ENCODE data around the gene ARFIP1. TPM values are rescaled to one million over a fixed set of nuclear protein-coding genes. Genes with fewer than 3 reads are reported as not detected.

The ARFIP1 gene
- total RNA-seq, 3 donors from 2014 or later, result 41.9 to 81.4 (median 50.1) TPM

DNA sequence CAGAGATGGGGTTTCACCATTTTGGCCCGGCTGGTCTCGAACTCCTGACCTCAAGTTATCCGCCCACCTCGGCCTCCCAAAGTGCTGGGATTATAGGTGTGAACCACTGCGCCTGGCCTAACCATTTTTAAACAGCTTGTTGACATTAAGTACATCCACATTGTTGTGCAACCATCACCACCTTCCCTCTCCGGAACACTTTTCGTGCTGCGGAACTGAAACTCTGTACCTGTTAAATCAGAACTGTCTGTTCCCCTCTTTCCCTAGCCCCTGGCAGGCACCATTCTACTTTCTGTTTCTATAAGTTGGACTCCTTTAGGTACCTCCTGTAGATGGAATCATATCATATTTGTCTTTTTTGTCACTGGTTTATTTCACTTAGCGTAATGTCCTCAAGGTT, 165.9 kb downstream of the ARFIP1 start:
- Histone ChIP-seq H3K9me3 (no peaks in the 10 kb centered on the region), H3K4me1 (ENCODE audit: low read depth) (peaks cover 21% of the 10 kb centered on the region), H3K4me3 (no peak overlapping the region), H3K36me3 (ENCODE audit: low read depth) (no peaks in the 10 kb centered on the region)
- intact Hi-C loops (cut with DNase I, micrococcal nuclease), result no loop called here
- TF ChIP-seq, protein P1, sequence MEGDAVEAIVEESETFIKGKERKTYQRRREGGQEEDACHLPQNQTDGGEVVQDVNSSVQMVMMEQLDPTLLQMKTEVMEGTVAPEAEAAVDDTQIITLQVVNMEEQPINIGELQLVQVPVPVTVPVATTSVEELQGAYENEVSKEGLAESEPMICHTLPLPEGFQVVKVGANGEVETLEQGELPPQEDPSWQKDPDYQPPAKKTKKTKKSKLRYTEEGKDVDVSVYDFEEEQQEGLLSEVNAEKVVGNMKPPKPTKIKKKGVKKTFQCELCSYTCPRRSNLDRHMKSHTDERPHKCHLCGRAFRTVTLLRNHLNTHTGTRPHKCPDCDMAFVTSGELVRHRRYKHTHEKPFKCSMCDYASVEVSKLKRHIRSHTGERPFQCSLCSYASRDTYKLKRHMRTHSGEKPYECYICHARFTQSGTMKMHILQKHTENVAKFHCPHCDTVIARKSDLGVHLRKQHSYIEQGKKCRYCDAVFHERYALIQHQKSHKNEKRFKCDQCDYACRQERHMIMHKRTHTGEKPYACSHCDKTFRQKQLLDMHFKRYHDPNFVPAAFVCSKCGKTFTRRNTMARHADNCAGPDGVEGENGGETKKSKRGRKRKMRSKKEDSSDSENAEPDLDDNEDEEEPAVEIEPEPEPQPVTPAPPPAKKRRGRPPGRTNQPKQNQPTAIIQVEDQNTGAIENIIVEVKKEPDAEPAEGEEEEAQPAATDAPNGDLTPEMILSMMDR (IDR thresholded peaks at IDR 0.05), result no peak
- ATAC-seq (no peak), DNase-seq (no peak)

DNA sequence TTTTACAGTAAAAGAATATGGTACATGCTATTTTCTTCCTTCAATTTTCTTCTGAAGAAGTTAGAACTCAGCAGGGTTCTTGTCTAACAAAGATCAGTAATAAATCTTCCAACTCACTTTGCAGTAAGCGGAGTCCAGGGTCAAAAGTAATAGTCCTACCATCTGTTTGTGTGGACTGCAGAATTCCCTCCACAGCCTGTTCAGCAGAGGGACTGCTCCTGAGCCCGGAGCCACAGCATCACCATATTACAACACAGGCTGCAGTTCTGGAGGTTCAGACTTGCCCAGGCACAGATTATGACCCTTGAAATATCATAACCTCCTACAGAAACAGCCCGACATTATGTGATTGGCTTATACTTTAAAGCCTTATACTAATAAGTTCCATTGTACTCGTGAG, 166.7 kb downstream of the ARFIP1 start:
- Histone ChIP-seq H3K4me3 (no peak overlapping the region), H3K4me1 (ENCODE audit: low read depth) (peaks cover 26% of the 10 kb centered on the region), H3K9me3 (no peaks in the 10 kb centered on the region), H3K36me3 (ENCODE audit: low read depth) (no peaks in the 10 kb centered on the region)
- DNase-seq, result no peak
- TF ChIP-seq, protein P1 (IDR thresholded peaks at IDR 0.05), result no peak
- intact Hi-C loops (cut with DNase I, micrococcal nuclease), result no loop called here
- no peak for ATAC-seq

DNA sequence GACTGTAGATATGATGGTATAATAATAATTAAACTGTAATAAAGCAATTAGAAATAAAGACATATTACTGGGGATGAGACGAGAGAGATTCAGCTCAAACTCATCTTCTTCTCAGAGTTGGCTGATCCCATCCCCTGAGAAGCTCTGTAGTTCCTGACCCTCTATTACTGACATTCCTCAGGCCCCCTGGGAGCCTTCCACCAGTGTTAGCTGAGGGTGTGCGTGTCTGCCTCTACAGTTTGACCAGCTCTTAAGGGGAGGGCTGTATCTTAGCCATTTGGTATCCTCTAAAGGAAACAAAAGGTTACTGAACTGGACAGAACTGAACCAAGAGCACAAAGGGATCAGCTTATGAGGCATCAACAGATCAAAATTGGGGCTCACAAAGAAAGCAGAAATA, 167.6 kb downstream of the ARFIP1 start:
- H3K4me1 ChIP-seq (ENCODE audit: low read depth), result peaks cover 26% of the 10 kb centered on the region
- intact Hi-C loops (cut with DNase I, micrococcal nuclease), result no loop called here
- DNase-seq, result no peak
- TF ChIP-seq, protein P1 (IDR thresholded peaks at IDR 0.05), result no peak
- H3K9me3 ChIP-seq, result no peaks in the 10 kb centered on the region
- no peaks in the 10 kb centered on the region for H3K36me3 ChIP-seq (ENCODE audit: low read depth)
- no peak overlapping the region for H3K4me3 ChIP-seq
- ATAC-seq, result no peak

DNA sequence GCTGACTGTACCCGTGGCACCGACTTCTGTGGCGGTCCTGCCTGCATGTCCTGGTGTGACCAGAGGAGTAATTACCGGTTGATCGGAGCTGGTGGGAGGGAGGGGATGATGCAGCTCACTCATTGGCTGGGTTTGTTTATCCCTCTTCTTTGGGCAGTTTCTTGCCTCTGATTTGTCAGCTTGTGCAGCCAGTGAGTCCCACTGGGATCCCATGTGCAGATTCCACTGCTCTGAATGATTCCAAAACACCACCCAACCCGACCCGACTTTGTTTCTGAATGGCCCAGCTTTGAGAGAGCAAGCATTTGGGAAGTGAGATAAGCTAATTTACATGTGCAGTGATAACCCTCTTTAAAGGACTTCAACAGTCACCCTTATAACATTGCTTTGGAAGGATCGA, 170.2 kb downstream of the ARFIP1 start:
- H3K9me3 ChIP-seq, result no peaks in the 10 kb centered on the region
- TF ChIP-seq, protein P1 (IDR thresholded peaks at IDR 0.05), result no peak
- intact Hi-C loops (cut with DNase I, micrococcal nuclease), result no loop called here
- H3K36me3 ChIP-seq (ENCODE audit: low read depth), result no peaks in the 10 kb centered on the region
- H3K4me3 ChIP-seq, result no peak overlapping the region
- peaks cover 17% of the 10 kb centered on the region for H3K4me1 ChIP-seq (ENCODE audit: low read depth)
- DNase-seq, result no peak
- peak; percentile 6 for ATAC-seq

DNA sequence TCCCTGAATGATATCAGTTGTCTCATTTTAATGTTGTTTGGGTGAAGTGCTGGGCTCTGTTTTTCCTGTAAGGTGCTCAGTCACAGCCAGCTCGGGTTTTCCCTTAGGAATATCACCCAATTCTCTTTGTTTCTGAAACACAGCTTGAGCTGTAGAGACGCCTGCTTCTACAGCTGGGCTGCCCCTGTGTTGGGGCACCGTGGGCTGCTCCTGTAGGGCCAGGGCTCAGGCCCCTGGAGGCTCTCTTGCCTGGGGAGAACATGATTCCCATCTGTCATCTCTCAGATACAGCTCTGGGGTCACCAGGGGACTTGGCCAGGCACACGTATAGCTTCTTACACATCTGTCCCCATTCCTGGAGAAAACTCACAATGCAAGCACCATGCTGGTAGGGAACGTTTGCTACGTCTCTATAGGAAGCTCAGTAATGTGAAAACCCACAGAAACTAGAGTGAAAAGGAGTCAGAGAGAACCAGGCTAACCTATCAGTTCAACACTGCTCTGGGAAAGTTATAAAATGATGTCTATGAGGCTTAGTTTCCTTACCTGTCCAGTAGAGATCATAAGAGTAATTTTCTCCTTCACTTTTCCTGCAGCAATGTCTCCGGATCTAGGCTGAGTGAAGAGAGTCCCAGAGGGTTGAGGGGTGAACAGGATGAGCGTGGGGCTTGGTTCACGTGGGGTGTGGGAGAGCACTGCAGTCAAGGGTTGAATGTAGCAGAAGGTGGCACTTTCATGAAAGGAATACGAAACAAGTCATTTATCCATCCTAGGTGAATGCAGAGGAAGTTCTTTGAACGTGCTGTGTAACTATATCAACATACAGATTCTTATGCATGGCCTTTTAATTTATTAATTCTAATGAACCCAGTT, 170.9 kb downstream of the ARFIP1 start:
- no peak for DNase-seq
- peak; percentile 37 for ATAC-seq
- Histone ChIP-seq H3K36me3 (ENCODE audit: low read depth) (no peaks in the 10 kb centered on the region), H3K9me3 (no peaks in the 10 kb centered on the region), H3K4me3 (no peak overlapping the region), H3K4me1 (ENCODE audit: low read depth) (peaks cover 12% of the 10 kb centered on the region)
- intact Hi-C loops (cut with DNase I, micrococcal nuclease), result no loop called here
- TF ChIP-seq, protein P1 (IDR thresholded peaks at IDR 0.05), result no peak
